ENCODE measurements around the gene TNFSF15.

TNFSF15 gene

GRCh38 chr9:114776683-114777399, 29.0 kb downstream of the TNFSF15 start:
- TF ChIP-seq CTBP1 (IDR thresholded peaks at IDR 0.05; ENCODE audit: borderline replicate concordance): no peak
- ChIA-PET POLR2A (no interaction called here), CTCF (no interaction called here)
- no peak for DNase-seq (ENCODE audit: extremely low spot score)

DNA sequence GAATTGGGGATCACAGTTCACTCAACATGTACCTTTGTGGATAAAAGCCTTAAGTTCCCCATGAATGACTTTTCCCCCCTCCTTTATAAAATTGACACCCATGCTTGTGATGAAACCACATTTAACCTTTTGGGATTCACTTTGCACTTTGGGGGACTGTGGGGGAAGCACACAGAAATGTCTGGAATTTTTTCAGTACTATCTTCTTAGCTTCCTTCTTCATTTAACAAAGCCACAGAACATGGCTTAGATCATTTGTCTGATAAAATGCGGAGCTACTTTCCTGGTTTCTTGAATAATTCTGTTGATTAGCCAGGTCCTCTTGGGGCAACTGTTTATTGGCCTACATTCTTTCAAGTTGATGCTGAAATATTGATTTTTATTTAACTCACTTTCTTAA, 29.9 kb downstream of the TNFSF15 start:
- no peak for TF ChIP-seq FOXA1 (IDR thresholded peaks at IDR 0.05)
- no peak for TF ChIP-seq L3MBTL2 (conservative IDR thresholded peaks at IDR 0.05)
- TF ChIP-seq ZNF384 (IDR thresholded peaks at IDR 0.05): no peak
- TF ChIP-seq NFRKB (IDR thresholded peaks at IDR 0.05): no peak
- TF ChIP-seq BHLHE40 (IDR thresholded peaks at IDR 0.05; ENCODE audit: borderline replicate concordance): no peak
- TF ChIP-seq ELF4 (IDR thresholded peaks at IDR 0.05): no peak
- TF ChIP-seq TARDBP (IDR thresholded peaks at IDR 0.05): no peak
- no peak for TF ChIP-seq LEF1 (IDR thresholded peaks at IDR 0.05; ENCODE audit: borderline replicate concordance)
- TF ChIP-seq ARNT (IDR thresholded peaks at IDR 0.05): no peak
- no peak for TF ChIP-seq SUZ12 (IDR thresholded peaks at IDR 0.05)
- no peak for TF ChIP-seq FOXK2 (IDR thresholded peaks at IDR 0.05)
- TF ChIP-seq FOXM1 (IDR thresholded peaks at IDR 0.05; ENCODE audit: borderline replicate concordance): no peak
- TF ChIP-seq HDGF (IDR thresholded peaks at IDR 0.05; ENCODE audit: borderline replicate concordance): no peak
- no peak for TF ChIP-seq SP1 (IDR thresholded peaks at IDR 0.05)
- TF ChIP-seq CTBP1 (IDR thresholded peaks at IDR 0.05; ENCODE audit: borderline replicate concordance): no peak
- TF ChIP-seq, protein P1, sequence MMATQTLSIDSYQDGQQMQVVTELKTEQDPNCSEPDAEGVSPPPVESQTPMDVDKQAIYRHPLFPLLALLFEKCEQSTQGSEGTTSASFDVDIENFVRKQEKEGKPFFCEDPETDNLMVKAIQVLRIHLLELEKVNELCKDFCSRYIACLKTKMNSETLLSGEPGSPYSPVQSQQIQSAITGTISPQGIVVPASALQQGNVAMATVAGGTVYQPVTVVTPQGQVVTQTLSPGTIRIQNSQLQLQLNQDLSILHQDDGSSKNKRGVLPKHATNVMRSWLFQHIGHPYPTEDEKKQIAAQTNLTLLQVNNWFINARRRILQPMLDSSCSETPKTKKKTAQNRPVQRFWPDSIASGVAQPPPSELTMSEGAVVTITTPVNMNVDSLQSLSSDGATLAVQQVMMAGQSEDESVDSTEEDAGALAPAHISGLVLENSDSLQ (IDR thresholded peaks at IDR 0.05): no peak
- ChIA-PET POLR2A (no interaction called here), CTCF (no interaction called here)
- DNase-seq (ENCODE audit: extremely low spot score): no peak

GRCh38 chr9:114775121-114775520, 30.7 kb downstream of the TNFSF15 start:
- no peak for TF ChIP-seq FOXA1 (IDR thresholded peaks at IDR 0.05)
- no peak for TF ChIP-seq SP1 (IDR thresholded peaks at IDR 0.05)
- no peak for TF ChIP-seq ARNT (IDR thresholded peaks at IDR 0.05)
- no peak for TF ChIP-seq ELF4 (IDR thresholded peaks at IDR 0.05)
- no peak for TF ChIP-seq SUZ12 (IDR thresholded peaks at IDR 0.05)
- no peak for TF ChIP-seq TARDBP (IDR thresholded peaks at IDR 0.05)
- no peak for DNase-seq (ENCODE audit: extremely low spot score)
- POLR2A ChIA-PET: no interaction called here
- CTCF ChIA-PET: no interaction called here

DNA sequence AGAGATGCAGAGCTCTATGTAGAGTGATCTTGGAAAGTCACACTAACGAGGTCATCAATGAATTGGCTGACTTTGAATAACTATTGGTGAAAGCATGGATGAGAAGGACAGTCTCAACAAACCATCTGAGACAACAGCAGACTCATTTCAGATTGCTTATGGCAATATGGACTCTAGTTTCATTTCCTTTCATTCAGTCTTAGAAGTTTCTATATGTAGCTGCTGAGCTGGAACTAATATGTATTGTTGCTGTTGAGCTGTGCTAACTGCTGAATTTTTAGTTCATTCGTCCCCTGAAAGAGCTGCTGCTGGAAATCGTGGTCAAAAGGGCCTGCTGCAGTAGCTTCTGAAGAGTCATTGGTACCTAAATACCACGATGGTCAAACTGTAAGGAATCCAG, 31.3 kb downstream of the TNFSF15 start:
- DNase-seq (ENCODE audit: extremely low spot score): no peak
- CTCF ChIA-PET: no interaction called here
- TF ChIP-seq BHLHE40 (IDR thresholded peaks at IDR 0.05; ENCODE audit: borderline replicate concordance): no peak
- TF ChIP-seq FOXM1 (IDR thresholded peaks at IDR 0.05; ENCODE audit: borderline replicate concordance): no peak
- TF ChIP-seq NFRKB (IDR thresholded peaks at IDR 0.05): no peak
- TF ChIP-seq L3MBTL2 (conservative IDR thresholded peaks at IDR 0.05): no peak
- TF ChIP-seq ELF4 (IDR thresholded peaks at IDR 0.05): no peak
- TF ChIP-seq SP1 (IDR thresholded peaks at IDR 0.05): no peak
- no peak for TF ChIP-seq ZNF384 (IDR thresholded peaks at IDR 0.05)
- TF ChIP-seq SUZ12 (IDR thresholded peaks at IDR 0.05): no peak
- TF ChIP-seq FOXA1 (IDR thresholded peaks at IDR 0.05): no peak
- TF ChIP-seq TARDBP (IDR thresholded peaks at IDR 0.05): no peak
- TF ChIP-seq LEF1 (IDR thresholded peaks at IDR 0.05; ENCODE audit: borderline replicate concordance): no peak
- POLR2A ChIA-PET: no interaction called here

DNA sequence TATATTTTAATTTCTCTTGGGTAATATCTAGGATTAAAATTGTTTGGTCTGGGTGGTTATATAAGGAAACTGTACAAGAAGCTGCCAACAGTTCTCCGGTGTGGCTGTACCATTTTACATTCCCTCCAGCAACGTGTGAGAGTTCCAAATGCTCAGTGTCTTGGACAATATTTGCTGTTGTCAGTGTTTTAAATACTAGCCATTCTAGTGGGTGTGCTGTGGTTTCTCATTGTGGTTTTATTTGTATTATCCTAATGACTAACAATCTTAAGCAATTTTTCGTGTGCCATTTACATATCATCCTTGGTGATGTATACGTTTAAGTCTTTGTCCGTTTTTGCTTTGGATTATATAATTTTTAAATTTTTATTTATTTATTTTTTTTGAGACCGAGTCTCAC, 34.0 kb downstream of the TNFSF15 start:
- ChIA-PET CTCF (interaction anchor here (0.6 kb wide), 1 partner anchor 263 kb away, joined by 3 read pairs; no protein-coding TSS in a partner anchor), POLR2A (no interaction called here)
- TF ChIP-seq CTBP1 (IDR thresholded peaks at IDR 0.05; ENCODE audit: borderline replicate concordance): no peak
- no peak for TF ChIP-seq L3MBTL2 (conservative IDR thresholded peaks at IDR 0.05)
- no peak for TF ChIP-seq BHLHE40 (IDR thresholded peaks at IDR 0.05; ENCODE audit: borderline replicate concordance)
- TF ChIP-seq, protein P1 (IDR thresholded peaks at IDR 0.05): no peak
- no peak for TF ChIP-seq ZNF384 (IDR thresholded peaks at IDR 0.05)
- TF ChIP-seq HDGF (IDR thresholded peaks at IDR 0.05; ENCODE audit: borderline replicate concordance): no peak
- TF ChIP-seq ARNT (IDR thresholded peaks at IDR 0.05): no peak
- TF ChIP-seq FOXA1 (IDR thresholded peaks at IDR 0.05): no peak
- no peak for TF ChIP-seq FOXM1 (IDR thresholded peaks at IDR 0.05; ENCODE audit: borderline replicate concordance)
- no peak for TF ChIP-seq SP1 (IDR thresholded peaks at IDR 0.05)
- no peak for TF ChIP-seq FOXK2 (IDR thresholded peaks at IDR 0.05)
- TF ChIP-seq LEF1 (IDR thresholded peaks at IDR 0.05; ENCODE audit: borderline replicate concordance): no peak
- TF ChIP-seq ELF4 (IDR thresholded peaks at IDR 0.05): no peak
- no peak for TF ChIP-seq NFRKB (IDR thresholded peaks at IDR 0.05)
- no peak for DNase-seq (ENCODE audit: extremely low spot score)

- TF ChIP-seq ELF4 (IDR thresholded peaks at IDR 0.05) (no peak), SUZ12 (IDR thresholded peaks at IDR 0.05) (no peak), SP1 (IDR thresholded peaks at IDR 0.05) (no peak), ARNT (IDR thresholded peaks at IDR 0.05) (no peak), FOXK2 (IDR thresholded peaks at IDR 0.05) (no peak), TARDBP (IDR thresholded peaks at IDR 0.05) (no peak)
- TF ChIP-seq, protein P1 (IDR thresholded peaks at IDR 0.05): no peak
- CTCF ChIA-PET: no interaction called here
- POLR2A ChIA-PET: no interaction called here
- DNase-seq (ENCODE audit: extremely low spot score): no peak
Measured at GRCh38 chr9:114770991-114771390, 34.8 kb downstream of the TNFSF15 start.

GRCh38 chr9:114769624-114770023, 36.2 kb downstream of the TNFSF15 start:
- TF ChIP-seq TARDBP (IDR thresholded peaks at IDR 0.05) (no peak), SUZ12 (IDR thresholded peaks at IDR 0.05) (no peak), FOXA1 (IDR thresholded peaks at IDR 0.05) (no peak), CTBP1 (IDR thresholded peaks at IDR 0.05; ENCODE audit: borderline replicate concordance) (no peak), FOXK2 (IDR thresholded peaks at IDR 0.05) (no peak)
- TF ChIP-seq, protein P1 (IDR thresholded peaks at IDR 0.05): no peak
- ChIA-PET CTCF (no interaction called here), POLR2A (no interaction called here)
- no peak for DNase-seq (ENCODE audit: extremely low spot score)
